ENCODE results near the gene PDLIM5. TPM values are rescaled to one million over a fixed set of nuclear protein-coding genes. Genes with fewer than 3 reads are reported as not detected.

The PDLIM5 gene
- polyA plus RNA-seq, 3 donors: 37.8 to 63.6 (median 50.9) TPM

DNA sequence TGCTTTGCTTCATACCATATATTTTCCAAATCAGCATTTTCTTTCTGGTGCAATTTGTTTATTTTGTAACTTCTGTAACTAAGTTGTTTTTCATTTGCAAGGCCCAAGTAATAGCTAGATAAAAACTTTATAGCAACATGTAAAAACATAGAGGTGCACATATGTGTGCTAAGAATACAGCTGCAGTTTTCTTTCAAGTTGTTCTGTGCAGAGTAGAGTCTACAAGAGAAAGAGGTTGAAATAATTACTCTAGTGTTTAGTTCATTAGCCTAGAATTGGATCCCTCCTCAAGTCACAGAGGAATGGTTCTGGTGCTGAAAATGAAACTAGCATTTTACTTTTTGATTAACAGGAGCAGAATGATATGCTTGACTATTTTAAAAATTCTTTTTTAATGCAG, 32.2 kb upstream of the PDLIM5 start:
- no peak for DNase-seq

DNA sequence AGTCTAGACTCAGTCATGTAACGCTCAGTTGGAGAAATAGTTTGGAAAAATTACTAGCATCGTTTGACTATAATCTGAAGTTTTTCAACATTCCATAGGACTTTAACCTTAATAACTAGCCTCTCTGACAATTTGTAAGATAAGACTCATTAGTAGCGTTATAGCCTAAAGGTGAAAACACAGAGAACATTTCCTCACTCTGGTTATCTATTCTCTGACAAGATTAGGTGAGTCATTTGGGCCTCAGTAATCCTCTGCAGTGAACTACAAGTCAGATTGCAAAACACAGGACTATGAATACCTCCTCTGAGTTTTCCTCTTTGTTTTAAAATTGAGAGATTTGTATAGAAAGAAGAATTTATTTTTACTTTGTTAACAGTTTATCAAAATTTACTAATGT, 31.8 kb upstream of the PDLIM5 start:
- DNase-seq: no peak

DNA sequence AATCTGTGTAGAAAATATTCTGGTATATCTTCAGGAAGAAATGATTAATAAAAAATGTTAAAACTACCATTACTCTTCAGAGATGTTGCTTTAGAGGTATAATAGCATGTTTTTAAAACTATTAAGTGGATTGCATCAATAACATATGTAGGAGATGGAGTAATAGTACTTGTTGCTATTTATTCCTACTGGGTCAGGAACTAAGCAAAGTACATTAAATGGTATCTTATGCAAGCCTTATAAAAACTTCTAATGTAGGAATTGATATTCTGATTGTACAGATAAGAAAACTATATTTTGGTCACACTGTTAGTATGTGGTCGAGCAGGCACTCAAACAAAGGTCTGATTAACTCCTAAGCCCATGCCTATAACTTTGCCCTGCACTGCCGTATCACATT, 31.4 kb upstream of the PDLIM5 start:
- no peak for DNase-seq

GRCh38 chr4:94426783-94427182, 25.0 kb upstream of the PDLIM5 start:
- no peak for DNase-seq

DNA sequence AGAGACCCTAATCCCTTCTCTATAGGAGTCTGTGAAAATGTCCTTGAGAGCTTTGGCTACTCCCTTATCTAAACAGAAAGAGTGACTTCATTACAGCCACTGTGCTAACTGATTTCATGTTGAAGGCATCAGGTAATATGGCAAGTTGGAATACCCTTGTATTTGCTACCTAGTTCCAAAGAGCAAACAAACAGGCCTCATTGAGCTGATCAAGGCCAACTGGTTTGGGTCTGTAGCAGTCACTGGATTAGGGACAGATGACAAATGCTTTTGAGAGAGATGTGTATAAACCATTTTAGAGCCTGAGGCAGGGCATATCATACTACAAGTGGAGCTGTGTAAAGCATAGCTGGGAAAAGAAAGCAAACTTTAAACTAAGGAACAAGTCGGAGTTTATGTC, 22.9 kb upstream of the PDLIM5 start:
- no peak for DNase-seq

GRCh38 chr4:94430406-94430805, 21.3 kb upstream of the PDLIM5 start:
- DNase-seq: no peak

- DNase-seq: no peak
Measured at GRCh38 chr4:94431388-94431787, 20.4 kb upstream of the PDLIM5 start.

- no peak for DNase-seq
Measured at GRCh38 chr4:94434505-94434904, 17.2 kb upstream of the PDLIM5 start.

DNA sequence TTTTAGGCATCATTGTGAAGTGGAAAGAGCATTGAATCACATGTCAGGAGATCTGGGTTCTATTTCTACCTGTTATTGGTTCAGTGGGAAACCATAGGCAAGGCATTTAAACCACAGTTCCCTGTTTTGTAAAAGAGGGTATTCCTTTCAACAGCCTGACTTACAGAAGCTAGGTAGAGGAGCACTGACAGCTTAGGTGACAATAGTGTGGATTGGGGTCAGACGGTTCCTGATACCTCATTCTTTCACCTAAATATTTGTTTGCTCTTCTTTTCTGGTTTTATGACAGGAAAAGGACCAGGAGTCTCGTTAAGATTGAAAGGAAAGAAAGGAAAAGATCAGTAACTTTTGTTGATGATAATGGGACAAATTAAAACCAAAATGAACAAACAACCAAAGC, 15.9 kb upstream of the PDLIM5 start:
- no peak for DNase-seq

- DNase-seq: no peak
Measured at GRCh38 chr4:94436512-94436911, 15.2 kb upstream of the PDLIM5 start.

DNA sequence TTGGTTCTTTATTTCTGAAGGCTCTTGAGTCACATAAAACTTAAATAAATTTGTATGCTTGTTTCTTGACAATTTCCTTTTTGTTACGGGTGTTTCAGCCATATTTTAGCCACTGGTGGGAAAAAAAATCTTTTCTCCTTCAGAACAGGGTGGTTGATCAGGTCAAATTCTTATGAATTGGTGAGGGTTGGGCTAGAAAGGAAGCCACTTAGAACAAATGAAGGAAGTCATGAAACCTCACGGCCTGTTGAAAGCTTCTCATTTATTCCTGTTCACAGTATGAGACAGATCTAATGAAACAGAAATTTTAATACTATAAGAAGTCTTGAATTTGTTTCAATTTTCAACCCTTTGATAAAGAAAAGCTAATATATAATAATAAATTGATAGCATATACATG, 12.1 kb upstream of the PDLIM5 start:
- no peak for DNase-seq

GRCh38 chr4:94441838-94442237, 9.9 kb upstream of the PDLIM5 start:
- DNase-seq: no peak

GRCh38 chr4:94442251-94442650, 9.5 kb upstream of the PDLIM5 start:
- no peak for DNase-seq

- no peak for DNase-seq
Measured at GRCh38 chr4:94446386-94446785, 5.4 kb upstream of the PDLIM5 start.

DNA sequence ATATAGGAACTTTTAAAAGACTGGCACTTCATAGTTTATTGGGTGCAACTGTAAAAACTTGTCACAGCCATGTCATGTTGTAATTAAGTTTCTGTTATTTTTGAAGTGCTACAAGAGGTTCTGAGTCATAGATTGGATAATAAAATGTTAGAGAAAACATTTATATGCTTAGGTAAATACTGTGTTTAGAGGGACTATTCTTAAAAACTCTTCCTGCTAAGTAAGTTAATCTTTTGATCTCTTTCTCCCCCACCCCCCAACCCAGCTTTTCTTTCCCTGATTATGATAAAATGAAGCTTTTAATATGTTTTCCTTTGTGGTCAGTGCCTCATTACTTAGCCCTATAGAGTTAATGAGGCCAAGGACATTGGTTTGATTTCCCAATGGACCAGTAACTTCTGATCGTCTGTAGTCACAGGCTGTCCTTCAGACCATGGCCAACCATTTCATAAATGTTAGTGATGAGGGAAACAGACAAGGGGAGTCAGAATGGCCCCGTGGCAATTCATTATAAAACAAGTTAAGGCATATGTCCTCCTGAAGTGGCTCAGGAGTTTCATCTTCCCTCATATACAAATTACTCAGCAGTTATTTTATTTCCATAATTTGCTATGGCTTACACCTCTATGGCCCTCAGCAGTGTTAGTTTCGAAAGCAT, 3.9 kb upstream of the PDLIM5 start:
- DNase-seq: no peak

GRCh38 chr4:94448815-94449375, 2.8 kb upstream of the PDLIM5 start:
- no peak for DNase-seq

- no peak for DNase-seq
Measured at GRCh38 chr4:94451051-94451694, 569 bp upstream of the PDLIM5 start.

- peak; percentile 40 for DNase-seq
Measured at GRCh38 chr4:94452476-94453371, 982 bp downstream of the PDLIM5 start.

GRCh38 chr4:94453391-94453963, 1.7 kb downstream of the PDLIM5 start:
- no peak for DNase-seq

GRCh38 chr4:94454405-94454804, 2.7 kb downstream of the PDLIM5 start:
- DNase-seq: no peak

- no peak for DNase-seq
Measured at GRCh38 chr4:94455081-94455480, 3.3 kb downstream of the PDLIM5 start.

DNA sequence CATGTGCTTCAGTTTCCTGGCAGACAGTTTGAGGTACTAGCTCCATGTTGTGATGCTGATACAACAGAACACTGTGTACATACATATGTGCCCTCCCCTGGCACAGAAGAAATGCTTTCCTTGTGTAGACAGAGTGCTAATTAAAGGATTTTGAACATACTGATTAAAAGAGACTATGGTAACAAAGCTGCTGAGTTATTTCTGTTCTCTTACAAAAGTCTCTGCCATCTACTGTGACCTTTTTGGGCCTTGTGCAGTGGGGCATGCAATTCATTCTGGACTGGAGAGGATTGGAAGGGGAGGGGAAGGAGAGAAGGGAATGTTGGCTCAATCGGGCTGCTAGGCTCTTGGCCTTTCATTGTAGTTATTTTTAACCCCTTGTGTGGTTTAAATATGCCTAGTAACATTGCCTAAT, 6.0 kb downstream of the PDLIM5 start:
- peak; percentile 60 for DNase-seq
